SJCRH30 (cell line): ENCODE results near the gene PLEKHG5. TPM values are rescaled to one million over a fixed set of nuclear protein-coding genes. Genes with fewer than 3 reads are reported as not detected.
"Not testable (repeated sequence)": the region's sequence is repeated elsewhere in the genome, so short reads cannot be mapped to it uniquely, and the experiment has no call there.

ENCODE experiments used
- DNase-seq, 2 experiments: peaks; one replicate each; pipeline ENCODE4 v3.0.0-alpha.2; 2015 to 2020
- H3K27ac ChIP-seq: fragments of 250-450 bp; sonication (Bioruptor Pico); 2 replicates; pipeline ENCODE4 v1.5.1; 2020; ENCODE audit warnings: mild to moderate bottlenecking, moderate library complexity
- H3K27me3 ChIP-seq: fragments of 250-450 bp; sonication (Bioruptor Pico); 2 replicates; pipeline ENCODE4 v1.5.1; 2020; ENCODE audit warnings: mild to moderate bottlenecking, moderate library complexity
- H3K36me3 ChIP-seq: fragments of 250-450 bp; sonication (Bioruptor Pico); 2 replicates; pipeline ENCODE4 v1.5.1; 2020; ENCODE audit warnings: mild to moderate bottlenecking, moderate library complexity
- H3K4me1 ChIP-seq: fragments of 250-450 bp; sonication (Bioruptor Pico); 2 replicates; pipeline ENCODE4 v1.5.1; 2020; ENCODE audit warnings: mild to moderate bottlenecking, moderate library complexity
- H3K4me3 ChIP-seq: fragments of 250-450 bp; sonication (Bioruptor Pico); 2 replicates; pipeline ENCODE4 v1.5.1; 2020; ENCODE audit warnings: mild to moderate bottlenecking, moderate library complexity
- H3K9me3 ChIP-seq: fragments of 250-450 bp; sonication (Bioruptor Pico); replicated peaks from 2 replicates; pipeline ENCODE4 v1.5.1; 2020; ENCODE audit warnings: mild to moderate bottlenecking, moderate library complexity
- total RNA-seq: library from RNA; depleted of rRNA; stranded (reverse); fragments of >200 nt; shearing (Covaris generic); gene quantifications from 2 replicates; pipeline ENCODE4 v1.2.3, GENCODE V29; 2014

PLEKHG5 gene
- total RNA-seq, 1 experiment from 2014 or later: 5.3 TPM

DNA sequence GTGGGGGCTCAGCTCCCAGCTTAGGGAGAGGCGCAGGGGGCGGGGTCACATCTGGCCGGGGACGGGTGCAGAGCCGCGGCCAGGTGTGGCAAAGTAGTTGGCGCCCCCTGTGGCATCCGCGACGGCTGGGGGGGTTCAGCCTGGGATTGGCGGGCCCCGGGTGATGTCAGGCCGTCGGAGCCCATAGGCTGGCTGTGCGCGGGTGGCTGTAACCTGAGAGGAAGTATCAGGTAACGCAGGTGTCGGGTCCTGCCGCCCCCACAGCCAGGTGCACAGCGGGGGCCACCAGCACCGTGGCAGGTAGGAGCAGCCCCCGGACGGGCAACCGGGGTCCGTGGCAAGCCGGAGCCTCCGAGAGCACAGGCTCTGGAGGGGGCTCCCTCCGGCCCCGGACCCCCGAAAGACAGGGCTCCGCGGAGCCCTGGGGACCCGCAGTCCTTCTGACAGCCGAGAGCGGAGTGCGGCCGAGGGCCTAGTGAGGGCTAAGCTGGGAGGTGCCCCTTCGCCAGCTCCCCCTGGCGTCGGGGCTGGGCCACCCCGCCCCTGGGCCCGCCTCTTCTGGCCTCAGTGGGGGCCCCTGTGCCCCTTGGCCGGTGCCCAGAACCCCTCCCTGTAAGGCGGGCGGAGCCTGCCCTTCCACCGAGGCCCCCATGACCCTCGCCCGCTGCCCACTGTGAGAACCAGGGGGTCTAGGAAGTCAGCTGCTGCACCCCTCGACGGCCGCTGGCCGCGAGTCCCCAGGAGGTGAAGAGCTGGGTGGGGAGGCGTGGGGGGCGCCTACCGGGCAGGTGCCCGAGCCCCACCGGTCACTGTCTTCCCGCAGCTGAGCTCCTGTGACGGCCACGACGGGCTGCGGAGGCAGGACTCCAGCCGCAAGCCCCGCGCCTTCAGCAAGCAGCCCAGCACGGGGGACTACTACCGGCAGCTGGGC is 43.4 kb downstream of the PLEKHG5 start:
- DNase-seq: no peak
- no peaks in the 10 kb centered on the region for H3K36me3 ChIP-seq
- H3K27me3 ChIP-seq: peaks cover 38% of the 10 kb centered on the region
- peak overlapping the region; percentile 57 for H3K4me3 ChIP-seq
- H3K27ac ChIP-seq: no peak overlapping the region
- H3K9me3 ChIP-seq: no peaks in the 10 kb centered on the region
- peaks cover 8% of the 10 kb centered on the region; the same call in 1 of the 2 replicates for H3K4me1 ChIP-seq

DNA sequence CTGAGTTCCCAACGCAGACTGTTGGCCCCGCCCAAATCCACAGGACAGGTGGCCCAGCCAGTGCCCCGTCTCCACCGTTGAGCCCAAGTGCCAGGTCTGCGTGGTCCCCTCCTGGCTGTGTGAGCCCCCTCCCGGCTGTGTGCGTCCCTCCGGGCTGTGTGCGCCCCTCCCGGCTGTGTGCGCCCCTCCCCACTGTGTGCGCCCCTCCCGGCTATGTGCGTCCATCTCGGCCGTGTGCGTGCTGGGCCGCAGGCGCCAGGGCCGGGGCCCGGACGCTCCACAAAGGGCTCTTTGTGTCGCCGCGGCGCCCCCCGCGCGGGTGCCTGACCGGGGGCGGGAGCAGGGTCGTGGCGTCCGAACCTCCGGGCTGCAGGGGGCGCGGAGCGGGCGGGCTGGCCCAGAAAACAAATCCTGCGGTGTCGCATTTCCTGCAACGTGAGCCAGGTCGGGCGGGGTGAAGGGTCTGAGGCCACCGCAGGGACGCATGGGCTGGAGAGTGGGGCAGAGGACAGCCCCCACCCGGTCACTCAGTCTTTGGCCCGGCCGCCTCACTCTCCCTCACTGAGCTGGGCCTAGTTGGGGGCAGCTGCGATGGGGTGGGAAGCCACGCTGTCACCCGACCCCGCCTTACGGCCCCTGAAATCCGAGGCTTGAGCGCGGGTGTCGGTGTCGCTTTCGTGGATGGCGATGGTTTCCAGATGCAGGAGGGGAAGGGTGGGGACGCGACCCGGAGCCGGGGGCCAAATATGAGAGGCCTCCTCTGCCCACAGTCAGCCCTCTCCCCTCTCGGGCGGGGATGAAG is 44.2 kb downstream of the PLEKHG5 start:
- peak in 1 of 2 experiments; percentile 56 for DNase-seq
- Histone ChIP-seq H3K4me1 (peaks cover 8% of the 10 kb centered on the region; the same call in 1 of the 2 replicates), H3K27me3 (peaks cover 38% of the 10 kb centered on the region), H3K36me3 (no peaks in the 10 kb centered on the region), H3K4me3 (peak overlapping the region; percentile 57), H3K9me3 (no peaks in the 10 kb centered on the region), H3K27ac (no peak overlapping the region)

DNA sequence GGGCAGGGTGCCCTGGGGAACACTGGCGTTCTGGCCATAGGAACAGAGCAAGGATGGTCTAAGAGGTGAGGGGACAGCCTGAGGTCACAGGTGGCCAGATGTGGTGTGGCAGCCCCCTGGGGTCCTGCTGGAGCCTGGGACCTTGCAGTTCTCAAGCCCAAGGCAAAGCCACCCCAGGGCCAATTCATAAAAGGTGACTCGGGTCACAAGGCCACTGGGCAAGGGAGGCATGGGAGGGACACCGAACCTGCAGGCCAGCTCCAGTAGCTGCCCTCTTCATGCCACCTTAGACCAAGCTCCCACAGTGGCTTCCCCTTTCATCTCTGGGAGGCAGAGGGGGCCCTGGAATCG is 44.8 kb downstream of the PLEKHG5 start:
- Histone ChIP-seq H3K9me3 (no peaks in the 10 kb centered on the region), H3K27me3 (peaks cover 38% of the 10 kb centered on the region), H3K4me3 (peak overlapping the region; percentile 57), H3K27ac (no peak overlapping the region), H3K4me1 (peaks cover 8% of the 10 kb centered on the region; the same call in 1 of the 2 replicates), H3K36me3 (no peaks in the 10 kb centered on the region)
- DNase-seq: no peak

DNA sequence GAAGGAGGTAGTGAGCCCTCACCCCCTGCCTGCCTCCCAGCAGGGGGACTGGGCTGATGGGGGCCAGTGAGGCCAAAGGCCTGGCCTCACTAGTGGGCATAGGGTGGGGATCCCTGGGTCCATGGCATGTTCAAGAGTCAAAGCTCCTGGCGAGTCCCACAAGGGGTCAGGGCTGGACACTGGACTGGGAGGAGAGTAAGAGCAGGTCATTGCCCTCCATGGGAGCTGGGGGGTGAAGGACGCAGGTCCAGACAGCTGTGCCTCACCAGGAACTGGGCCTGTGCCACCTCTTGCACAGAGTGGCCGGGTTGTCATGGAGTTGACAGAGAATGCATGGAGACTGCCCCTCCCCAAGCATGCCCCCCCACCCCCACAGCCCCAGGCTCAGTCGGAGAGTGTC is 45.5 kb downstream of the PLEKHG5 start:
- not testable (repeated sequence) for H3K4me3 ChIP-seq, H3K36me3 ChIP-seq, DNase-seq, H3K27ac ChIP-seq, H3K9me3 ChIP-seq, H3K4me1 ChIP-seq
- peaks cover 38% of the 10 kb centered on the region for H3K27me3 ChIP-seq

DNA sequence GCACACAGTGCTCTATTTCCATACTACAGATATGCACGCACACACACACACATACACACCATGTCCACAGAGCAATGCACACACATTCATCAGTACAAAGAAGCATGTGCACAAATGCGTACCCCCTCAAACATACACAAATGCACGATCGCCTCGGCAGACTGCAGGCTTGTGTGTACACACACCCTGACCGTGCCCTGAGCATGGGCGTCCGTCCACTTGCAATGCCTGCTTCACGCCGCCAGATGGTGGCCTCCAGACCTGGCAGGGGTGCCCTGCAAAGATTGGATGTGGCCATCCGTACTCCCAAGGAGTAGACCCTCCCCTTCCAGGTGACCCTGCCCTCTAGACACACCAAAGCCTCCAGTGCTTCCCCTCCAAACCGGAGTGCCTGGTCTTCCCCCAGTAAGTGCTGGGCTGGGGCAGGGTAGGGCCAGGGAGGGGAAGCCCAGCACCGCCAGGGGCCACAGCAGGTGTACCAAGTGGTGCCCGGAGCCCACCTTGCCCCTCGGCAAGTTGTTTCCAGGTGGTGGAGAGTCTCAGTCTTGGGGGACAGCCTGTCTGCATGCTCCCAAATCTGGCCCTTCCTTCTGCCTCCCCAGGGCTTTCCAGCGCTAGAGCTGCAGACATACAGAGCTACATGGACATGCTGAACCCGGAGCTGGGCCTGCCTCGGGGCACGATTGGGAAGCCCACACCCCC is 46.3 kb downstream of the PLEKHG5 start:
- H3K27me3 ChIP-seq: peaks cover 32% of the 10 kb centered on the region
- H3K4me3 ChIP-seq: no peak overlapping the region
- DNase-seq: no peak
- H3K4me1 ChIP-seq: peaks cover 8% of the 10 kb centered on the region; the same call in 1 of the 2 replicates
- no peaks in the 10 kb centered on the region for H3K36me3 ChIP-seq
- no peak overlapping the region for H3K27ac ChIP-seq
- H3K9me3 ChIP-seq: no peaks in the 10 kb centered on the region

DNA sequence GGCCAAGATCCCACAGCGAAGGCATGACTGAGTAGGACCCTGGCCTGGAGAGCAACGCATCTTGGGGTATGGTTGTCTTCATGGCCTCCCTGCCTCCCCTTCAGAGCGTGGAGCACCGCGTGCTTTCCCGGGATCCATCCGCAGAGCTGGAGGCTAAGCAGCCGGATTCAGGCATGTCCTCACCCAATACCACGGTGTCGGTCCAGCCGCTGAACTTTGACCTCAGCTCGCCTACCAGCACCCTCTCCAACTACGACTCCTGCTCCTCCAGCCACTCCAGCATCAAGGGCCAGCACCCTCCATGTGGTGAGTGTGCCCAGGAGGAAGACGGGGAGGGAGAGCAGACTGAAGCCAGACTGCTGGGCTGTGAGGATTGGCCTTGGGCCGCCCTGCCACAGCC is 47.1 kb downstream of the PLEKHG5 start:
- DNase-seq: no peak
- peaks cover 25% of the 10 kb centered on the region for H3K27me3 ChIP-seq

DNA sequence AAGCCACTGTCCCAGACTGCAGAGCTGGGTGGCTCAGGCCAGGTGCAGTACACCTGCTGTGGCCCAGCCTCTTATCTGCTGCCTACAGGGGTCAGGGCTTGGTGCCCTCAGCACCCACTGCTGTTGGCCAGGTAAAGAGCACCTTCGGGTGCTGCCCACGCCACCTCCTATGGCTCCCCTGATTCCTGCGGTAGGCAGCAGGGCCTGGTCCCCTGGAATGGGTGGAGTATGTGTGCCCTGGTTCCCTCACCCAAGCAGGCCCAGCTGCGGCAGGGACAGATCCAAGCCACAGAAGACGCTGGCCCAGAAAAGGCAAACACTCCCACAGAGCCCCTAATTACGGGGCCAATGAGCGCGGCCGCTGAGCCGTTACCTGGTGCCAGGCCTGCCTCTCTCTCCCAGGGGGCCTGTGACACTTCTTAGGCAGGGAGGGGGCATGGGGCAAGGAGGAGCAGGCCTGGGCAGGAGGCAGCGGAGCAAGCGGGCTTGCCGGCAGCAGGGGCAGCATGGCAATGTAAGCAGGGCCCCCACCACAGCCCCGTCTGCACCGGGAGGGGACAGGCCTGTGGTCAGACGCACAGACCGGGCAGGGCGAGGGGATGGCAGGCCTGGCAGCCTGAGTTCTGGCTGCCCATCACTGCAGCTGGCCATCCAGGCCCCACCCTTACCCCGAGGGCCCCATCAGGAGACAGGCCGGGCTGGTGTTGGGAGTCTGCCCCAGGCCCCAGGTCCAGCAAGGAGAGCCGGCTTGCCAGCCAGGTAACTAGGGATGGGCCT is 47.9 kb downstream of the PLEKHG5 start:
- H3K9me3 ChIP-seq: no peaks in the 10 kb centered on the region
- no peak overlapping the region for H3K27ac ChIP-seq
- H3K27me3 ChIP-seq: peaks cover 20% of the 10 kb centered on the region
- no peak overlapping the region for H3K4me3 ChIP-seq
- peaks cover 8% of the 10 kb centered on the region; the same call in 1 of the 2 replicates for H3K4me1 ChIP-seq
- no peaks in the 10 kb centered on the region for H3K36me3 ChIP-seq
- DNase-seq: no peak

More for the DNA sequence above, 47.1 kb downstream of the PLEKHG5 start:
- Histone ChIP-seq H3K36me3 (no peaks in the 10 kb centered on the region), H3K4me3 (no peak overlapping the region), H3K4me1 (peaks cover 8% of the 10 kb centered on the region; the same call in 1 of the 2 replicates), H3K27ac (no peak overlapping the region), H3K9me3 (no peaks in the 10 kb centered on the region)

DNA sequence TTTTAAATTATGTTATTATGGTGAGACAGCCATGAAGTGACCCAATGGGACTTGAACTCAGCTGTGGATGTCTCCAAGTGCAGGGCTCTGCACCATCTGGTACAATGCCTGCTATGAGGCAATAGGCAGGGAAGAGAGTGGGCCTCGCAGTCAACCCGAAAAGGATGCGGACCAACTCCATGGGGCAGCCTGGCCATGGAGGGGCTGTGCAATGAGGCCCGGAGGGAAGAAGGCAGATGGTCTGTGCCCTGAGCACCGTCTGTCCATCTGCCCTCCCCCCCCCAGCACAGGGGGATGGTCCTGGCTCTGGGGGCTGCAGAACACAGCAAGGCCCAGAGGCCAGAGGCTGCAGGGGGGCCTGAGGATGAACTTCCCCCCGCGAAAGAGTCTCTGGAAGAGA is 49.9 kb downstream of the PLEKHG5 start:
- Histone ChIP-seq H3K4me1 (no peaks in the 10 kb centered on the region), H3K27ac (no peak overlapping the region), H3K27me3 (peaks cover 3% of the 10 kb centered on the region; the same call in 1 of the 2 replicates), H3K9me3 (no peaks in the 10 kb centered on the region), H3K4me3 (no peak overlapping the region), H3K36me3 (no peaks in the 10 kb centered on the region)
- DNase-seq: no peak

DNA sequence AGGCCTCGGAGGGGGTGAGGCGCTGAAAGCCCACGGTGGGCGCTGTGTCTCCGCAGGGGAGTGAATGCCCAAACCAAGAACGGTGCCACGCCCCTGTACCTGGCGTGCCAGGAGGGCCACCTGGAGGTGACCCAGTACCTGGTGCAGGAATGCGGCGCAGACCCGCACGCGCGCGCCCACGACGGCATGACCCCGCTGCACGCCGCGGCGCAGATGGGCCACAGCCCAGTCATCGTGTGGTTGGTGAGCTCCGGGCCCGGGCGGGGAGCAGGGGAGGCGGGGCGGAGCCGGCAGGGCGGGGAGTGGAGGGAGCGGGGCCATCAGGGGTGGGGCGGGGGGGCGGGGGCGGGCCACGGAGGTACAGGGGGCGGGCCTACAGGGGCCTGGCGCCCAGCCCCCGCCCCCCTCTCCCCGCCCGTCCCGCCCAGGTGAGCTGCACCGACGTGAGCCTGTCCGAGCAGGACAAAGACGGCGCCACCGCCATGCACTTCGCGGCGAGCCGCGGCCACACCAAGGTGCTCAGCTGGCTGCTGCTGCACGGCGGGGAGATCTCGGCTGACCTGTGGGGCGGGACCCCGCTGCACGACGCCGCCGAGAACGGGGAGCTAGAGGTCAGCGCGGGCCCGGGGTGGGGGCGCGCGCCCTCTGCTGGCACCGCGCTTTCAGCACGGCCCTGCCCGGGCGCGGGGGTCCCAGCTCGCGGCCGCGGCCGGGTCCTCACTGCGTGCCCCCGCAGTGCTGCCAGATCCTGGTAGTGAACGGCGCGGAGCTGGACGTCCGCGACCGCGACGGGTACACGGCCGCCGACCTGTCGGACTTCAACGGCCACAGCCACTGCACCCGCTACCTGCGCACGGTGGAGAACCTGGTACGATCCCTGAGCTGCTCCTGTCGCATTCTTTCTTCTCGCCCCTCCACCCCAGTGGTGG is 51.0 kb downstream of the PLEKHG5 start:
- H3K27me3 ChIP-seq: peaks cover 13% of the 10 kb centered on the region; the same call in 1 of the 2 replicates
- H3K27ac ChIP-seq: no peak overlapping the region
- no peaks in the 10 kb centered on the region for H3K36me3 ChIP-seq
- no peaks in the 10 kb centered on the region for H3K4me1 ChIP-seq
- DNase-seq: no peak
- no peaks in the 10 kb centered on the region for H3K9me3 ChIP-seq
- no peak overlapping the region for H3K4me3 ChIP-seq

DNA sequence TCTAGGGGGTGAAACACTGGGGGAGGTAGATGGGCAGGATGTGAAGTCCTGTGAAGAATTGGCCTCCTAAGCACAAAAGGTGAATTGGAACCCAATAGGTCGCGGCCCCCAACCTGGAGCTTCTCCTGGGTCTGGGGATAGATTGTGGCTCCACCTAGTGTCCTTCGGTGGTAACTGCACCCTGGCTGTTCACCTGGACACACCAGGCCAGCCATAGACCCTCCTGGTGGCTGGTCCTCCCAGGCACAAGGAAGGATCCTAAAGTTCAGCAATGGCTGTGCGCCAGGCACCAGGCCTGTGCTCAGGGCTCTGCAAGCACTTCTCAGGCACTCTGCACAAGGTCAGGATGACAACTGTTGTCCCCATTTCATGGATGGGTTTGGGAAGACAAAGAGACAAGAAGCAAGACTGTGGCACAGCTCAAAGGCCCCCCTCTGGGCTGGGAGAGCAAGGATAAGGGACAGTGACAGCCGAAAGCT is 53.4 kb downstream of the PLEKHG5 start:
- no peaks in the 10 kb centered on the region for H3K36me3 ChIP-seq
- no peak overlapping the region for H3K27ac ChIP-seq
- no peaks in the 10 kb centered on the region for H3K4me1 ChIP-seq
- no peaks in the 10 kb centered on the region for H3K9me3 ChIP-seq
- peak; percentile 68 to 84 for DNase-seq
- peaks cover 20% of the 10 kb centered on the region for H3K27me3 ChIP-seq
- H3K4me3 ChIP-seq: no peak overlapping the region

DNA sequence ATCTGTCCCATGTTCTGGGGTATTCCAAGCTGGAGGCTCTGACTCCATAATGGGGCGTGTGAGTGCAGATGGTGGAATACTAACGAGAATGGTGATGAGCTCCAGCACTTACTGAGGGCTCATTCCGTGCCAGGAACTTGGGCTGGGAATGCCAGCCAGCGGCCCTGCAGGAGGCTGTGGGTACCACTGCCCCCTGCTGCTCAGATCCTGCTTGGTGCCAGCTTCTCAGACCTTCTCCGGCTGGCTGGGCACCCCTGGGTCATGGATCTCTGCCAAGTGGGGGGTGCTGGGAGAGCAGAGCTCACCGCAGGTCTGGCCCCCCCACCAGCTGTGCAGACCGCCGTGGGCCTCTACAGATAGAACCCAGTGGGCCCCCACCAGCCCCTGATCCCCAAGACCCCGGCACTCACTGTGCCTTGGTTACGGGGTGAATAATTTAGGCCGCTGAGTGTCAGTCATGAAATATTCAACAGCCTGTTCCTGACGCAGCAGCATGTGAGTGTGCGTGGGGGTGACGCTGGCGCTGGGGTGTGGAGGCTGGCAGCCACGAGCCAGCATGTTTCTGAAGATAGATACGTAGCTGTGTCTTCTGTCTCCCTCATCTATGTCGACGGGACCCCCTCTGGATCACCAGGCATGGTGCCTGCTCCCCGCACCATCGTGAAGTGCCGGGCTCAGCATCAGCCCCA is 54.3 kb downstream of the PLEKHG5 start:
- H3K27me3 ChIP-seq: peaks cover 24% of the 10 kb centered on the region
- H3K9me3 ChIP-seq, DNase-seq, H3K27ac ChIP-seq, H3K36me3 ChIP-seq, H3K4me3 ChIP-seq, H3K4me1 ChIP-seq: not testable (repeated sequence)

DNA sequence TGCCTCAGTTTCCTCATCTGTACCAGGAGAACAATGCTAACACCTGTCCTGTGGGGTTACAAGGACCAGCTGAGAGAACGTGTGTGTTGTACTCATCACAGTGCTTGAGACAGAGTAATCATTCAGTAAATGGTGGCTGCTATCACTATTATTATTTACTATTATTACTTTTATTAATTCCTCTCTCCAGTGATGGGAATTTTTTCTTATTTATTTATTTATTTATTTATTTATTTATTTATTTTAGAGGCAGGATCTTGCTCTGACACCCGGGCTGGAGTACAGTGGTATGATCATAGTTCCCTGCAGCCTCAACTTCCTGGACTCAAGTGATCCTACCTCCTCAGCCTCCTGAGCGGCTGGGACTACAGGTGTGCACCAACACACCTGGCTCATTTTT is 55.2 kb downstream of the PLEKHG5 start:
- not testable (repeated sequence) for H3K36me3 ChIP-seq, H3K27ac ChIP-seq, DNase-seq, H3K9me3 ChIP-seq, H3K4me1 ChIP-seq, H3K4me3 ChIP-seq
- peaks cover 28% of the 10 kb centered on the region for H3K27me3 ChIP-seq

DNA sequence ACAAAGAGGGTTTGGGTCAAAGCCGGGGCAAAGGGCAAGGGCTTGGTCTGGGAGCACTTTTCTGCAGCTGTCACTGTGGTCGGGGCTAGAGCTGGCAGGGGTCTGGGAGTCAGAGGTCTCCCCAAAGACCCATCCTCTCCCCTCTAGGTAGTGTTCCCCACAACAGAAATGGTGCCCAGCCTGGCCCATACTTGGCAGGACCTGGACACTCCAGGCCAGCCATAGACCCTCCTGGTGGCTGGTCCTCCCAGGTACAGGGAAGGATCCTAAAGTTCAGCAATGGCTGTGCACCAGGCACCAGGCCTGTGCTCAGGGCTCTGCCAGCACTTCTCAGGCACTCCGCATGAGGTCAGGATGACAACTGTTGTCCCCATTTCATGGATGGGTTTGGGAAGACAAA is 55.9 kb downstream of the PLEKHG5 start:
- Histone ChIP-seq H3K4me1 (no peaks in the 10 kb centered on the region), H3K4me3 (no peak overlapping the region), H3K27me3 (peaks cover 33% of the 10 kb centered on the region), H3K36me3 (no peaks in the 10 kb centered on the region), H3K9me3 (no peaks in the 10 kb centered on the region), H3K27ac (no peak overlapping the region)
- DNase-seq: no peak
